Endothelial cell of umbilical vein (primary cell): ENCODE results near the gene SPINK7.

ENCODE experiments used
- EZH2 ChIP-seq: IDR thresholded peaks from 2 replicates; pipeline ENCODE4 v1.6.1; 2012; ENCODE audit warnings: borderline replicate concordance, low read depth, mild to moderate bottlenecking, moderate library complexity, low read length, inconsistent platforms; ENCODE audit not compliant: severe bottlenecking
- FOS ChIP-seq: IDR thresholded peaks from 2 replicates; pipeline ENCODE4 v1.6.1; 2011; ENCODE audit warnings: mild to moderate bottlenecking, low read length, moderate library complexity, borderline replicate concordance; ENCODE audit not compliant: insufficient read depth
- JUN ChIP-seq: IDR thresholded peaks from 2 replicates; pipeline ENCODE4 v1.6.1; 2011; ENCODE audit warnings: borderline replicate concordance, low read depth; ENCODE audit not compliant: insufficient read length, insufficient read depth
- POLR2A ChIP-seq: IDR thresholded peaks from 2 replicates; pipeline ENCODE4 v1.6.1; 2012; ENCODE audit warnings: low read depth, mild to moderate bottlenecking, control low read depth, low read length
- POLR2AphosphoS5 ChIP-seq: IDR thresholded peaks from 2 replicates; pipeline ENCODE4 v1.6.1; 2012; ENCODE audit warnings: low read depth, mild to moderate bottlenecking, control low read depth, low read length, moderate library complexity; ENCODE audit not compliant: insufficient read depth
- TF ChIP-seq, protein P1 (sequence below), 2 donors: IDR thresholded peaks; 1 replicate in 1 of 2; 2 replicates in 1 of 2; pipeline ENCODE4 v1.5.1; 2011; ENCODE audit warnings: low read length in 2 of 2, mild to moderate bottlenecking in 2 of 2, moderate library complexity in 2 of 2, control low read depth in 1 of 2, inconsistent platforms in 1 of 2, low read depth in 1 of 2; ENCODE audit not compliant: insufficient read depth in 1 of 2; ENCODE audit errors: extremely low read depth in 1 of 2
- TF ChIP-seq, protein P2 (sequence below): IDR thresholded peaks from 2 replicates; pipeline ENCODE4 v1.6.1; 2011; ENCODE audit not compliant: insufficient read depth, insufficient read length

DNA sequence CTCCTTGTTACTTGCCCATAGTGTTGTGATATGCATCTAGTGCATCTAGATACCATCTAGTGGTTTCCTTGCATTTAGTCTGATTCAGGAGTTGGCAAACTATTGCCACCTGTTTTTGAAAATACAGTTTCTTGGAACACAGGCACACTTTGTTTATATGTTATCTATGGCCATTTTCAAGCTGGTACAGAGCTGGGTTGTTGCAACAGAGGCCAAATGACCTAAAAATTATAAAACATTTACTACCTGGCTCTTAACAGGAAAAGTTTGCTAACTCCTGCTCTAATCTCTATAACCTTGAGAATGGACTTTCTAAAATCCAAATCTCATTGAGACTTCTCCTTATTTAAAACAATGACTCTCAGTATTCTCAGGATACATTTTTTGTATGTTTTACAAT is 52.1 kb downstream of the SPINK7 start:
- TF ChIP-seq, protein P1, sequence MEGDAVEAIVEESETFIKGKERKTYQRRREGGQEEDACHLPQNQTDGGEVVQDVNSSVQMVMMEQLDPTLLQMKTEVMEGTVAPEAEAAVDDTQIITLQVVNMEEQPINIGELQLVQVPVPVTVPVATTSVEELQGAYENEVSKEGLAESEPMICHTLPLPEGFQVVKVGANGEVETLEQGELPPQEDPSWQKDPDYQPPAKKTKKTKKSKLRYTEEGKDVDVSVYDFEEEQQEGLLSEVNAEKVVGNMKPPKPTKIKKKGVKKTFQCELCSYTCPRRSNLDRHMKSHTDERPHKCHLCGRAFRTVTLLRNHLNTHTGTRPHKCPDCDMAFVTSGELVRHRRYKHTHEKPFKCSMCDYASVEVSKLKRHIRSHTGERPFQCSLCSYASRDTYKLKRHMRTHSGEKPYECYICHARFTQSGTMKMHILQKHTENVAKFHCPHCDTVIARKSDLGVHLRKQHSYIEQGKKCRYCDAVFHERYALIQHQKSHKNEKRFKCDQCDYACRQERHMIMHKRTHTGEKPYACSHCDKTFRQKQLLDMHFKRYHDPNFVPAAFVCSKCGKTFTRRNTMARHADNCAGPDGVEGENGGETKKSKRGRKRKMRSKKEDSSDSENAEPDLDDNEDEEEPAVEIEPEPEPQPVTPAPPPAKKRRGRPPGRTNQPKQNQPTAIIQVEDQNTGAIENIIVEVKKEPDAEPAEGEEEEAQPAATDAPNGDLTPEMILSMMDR (IDR thresholded peaks at IDR 0.05; ENCODE audit: extremely low read depth in 1 of 2, insufficient read depth in 1 of 2, low read depth in 1 of 2, low read length in 2 of 2), result no peak
- TF ChIP-seq POLR2A, result no peak
- no peak for TF ChIP-seq EZH2
- no peak for TF ChIP-seq POLR2AphosphoS5
- TF ChIP-seq FOS, result no peak
- TF ChIP-seq, protein P2, sequence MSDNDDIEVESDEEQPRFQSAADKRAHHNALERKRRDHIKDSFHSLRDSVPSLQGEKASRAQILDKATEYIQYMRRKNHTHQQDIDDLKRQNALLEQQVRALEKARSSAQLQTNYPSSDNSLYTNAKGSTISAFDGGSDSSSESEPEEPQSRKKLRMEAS, result no peak
- no peak for TF ChIP-seq JUN
